Measurements from ENCODE around the gene ATXN7L3. TPM values are rescaled to one million over a fixed set of nuclear protein-coding genes. Genes with fewer than 3 reads are reported as not detected.

Gene ATXN7L3
- total and polyA plus RNA-seq, 4 donors: 30.1 to 70.6 (median 50.5) TPM

DNA sequence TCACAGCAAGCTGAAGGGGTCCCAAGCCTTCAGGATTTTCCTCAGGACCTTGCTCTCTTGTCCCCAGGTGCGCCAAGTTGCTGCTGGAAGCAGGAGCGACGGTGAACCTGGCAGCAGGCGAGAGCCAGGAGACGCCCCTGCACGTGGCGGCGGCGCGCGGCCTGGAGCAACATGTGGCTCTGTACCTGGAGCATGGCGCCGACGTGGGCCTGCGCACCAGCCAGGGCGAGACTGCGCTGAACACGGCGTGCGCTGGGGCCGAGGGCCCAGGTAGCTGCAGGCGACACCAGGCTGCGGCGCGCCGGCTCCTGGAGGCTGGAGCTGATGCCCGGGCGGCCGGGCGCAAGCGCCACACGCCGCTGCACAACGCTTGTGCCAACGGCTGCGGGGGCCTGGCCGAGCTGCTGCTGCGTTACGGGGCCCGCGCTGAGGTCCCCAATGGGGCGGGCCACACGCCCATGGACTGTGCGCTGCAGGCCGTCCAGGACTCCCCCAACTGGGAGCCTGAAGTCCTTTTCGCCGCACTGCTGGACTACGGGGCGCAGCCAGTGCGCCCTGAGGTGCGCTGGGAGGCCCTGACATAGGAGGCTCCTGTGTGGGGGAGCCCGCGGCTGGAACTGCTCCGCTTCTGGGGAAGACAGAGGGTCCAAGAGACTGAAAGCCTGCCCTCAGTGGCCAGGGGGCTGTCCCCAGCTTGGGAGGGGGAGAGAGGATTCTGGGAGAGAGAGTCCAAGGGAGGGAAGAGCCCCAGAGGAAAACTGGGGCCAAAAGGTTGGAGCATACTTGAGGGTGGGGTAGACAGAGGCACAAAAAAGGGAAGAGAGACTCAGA, 22.8 kb downstream of the ATXN7L3 start:
- Histone ChIP-seq H3K27me3 (ENCODE audit: control insufficient read depth in 3 of 3, insufficient read depth in 3 of 3, low read length in 2 of 3) (no peaks in the 10 kb centered on the region), H3K36me3 (ENCODE audit: control insufficient read depth in 4 of 4, insufficient read depth in 4 of 4, low read length in 4 of 4) (peaks cover 3 to 19% (median 5%) of the 10 kb centered on the region in 4 donors), H3K4me1 (ENCODE audit: control insufficient read depth in 5 of 5, insufficient read depth in 5 of 5, low read length in 5 of 5) (no peaks in the 10 kb centered on the region), H3K4me3 (no peak overlapping the region), H3K27ac (ENCODE audit: low read depth in 1 of 2, low read length in 1 of 2) (no peak overlapping the region), H3K9ac (ENCODE audit: insufficient read depth in 1 of 2, low read length in 2 of 2) (no peak overlapping the region), H3K9me3 (ENCODE audit: control insufficient read depth in 4 of 4, insufficient read depth in 3 of 4, low read length in 3 of 4) (no peaks in the 10 kb centered on the region)
- WGBS, 2 donors: 94 to 95% methylated on average over 47 to 54 of the region's 54 CpGs
- ATAC-seq (ENCODE audit: insufficient read depth, low FRiP score) (no peak), DNase-seq (no peak)
- TF ChIP-seq, protein P1, sequence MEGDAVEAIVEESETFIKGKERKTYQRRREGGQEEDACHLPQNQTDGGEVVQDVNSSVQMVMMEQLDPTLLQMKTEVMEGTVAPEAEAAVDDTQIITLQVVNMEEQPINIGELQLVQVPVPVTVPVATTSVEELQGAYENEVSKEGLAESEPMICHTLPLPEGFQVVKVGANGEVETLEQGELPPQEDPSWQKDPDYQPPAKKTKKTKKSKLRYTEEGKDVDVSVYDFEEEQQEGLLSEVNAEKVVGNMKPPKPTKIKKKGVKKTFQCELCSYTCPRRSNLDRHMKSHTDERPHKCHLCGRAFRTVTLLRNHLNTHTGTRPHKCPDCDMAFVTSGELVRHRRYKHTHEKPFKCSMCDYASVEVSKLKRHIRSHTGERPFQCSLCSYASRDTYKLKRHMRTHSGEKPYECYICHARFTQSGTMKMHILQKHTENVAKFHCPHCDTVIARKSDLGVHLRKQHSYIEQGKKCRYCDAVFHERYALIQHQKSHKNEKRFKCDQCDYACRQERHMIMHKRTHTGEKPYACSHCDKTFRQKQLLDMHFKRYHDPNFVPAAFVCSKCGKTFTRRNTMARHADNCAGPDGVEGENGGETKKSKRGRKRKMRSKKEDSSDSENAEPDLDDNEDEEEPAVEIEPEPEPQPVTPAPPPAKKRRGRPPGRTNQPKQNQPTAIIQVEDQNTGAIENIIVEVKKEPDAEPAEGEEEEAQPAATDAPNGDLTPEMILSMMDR (IDR thresholded peaks at IDR 0.05; ENCODE audit: control extremely low read depth, extremely low read depth): no peak

DNA sequence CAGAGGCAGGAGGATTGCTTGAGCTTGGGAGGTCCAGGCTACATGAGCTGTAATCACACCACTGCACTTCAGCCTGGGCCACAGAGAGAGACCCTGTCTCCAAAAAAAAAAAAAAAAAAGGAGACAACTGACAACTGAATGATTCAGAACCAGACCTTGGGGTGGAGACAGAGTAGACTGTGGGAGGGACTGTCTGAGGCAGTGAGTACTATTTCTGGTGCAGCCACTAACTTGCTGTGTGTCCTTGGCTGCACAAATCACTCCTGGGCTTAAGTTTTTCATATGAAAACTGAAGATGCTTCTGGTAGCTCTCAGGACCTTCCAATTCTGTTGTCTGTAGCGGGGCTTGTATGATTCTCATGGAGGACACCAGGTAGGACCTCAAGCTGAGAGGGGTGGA, 23.4 kb downstream of the ATXN7L3 start:
- no peaks in the 10 kb centered on the region for H3K4me1 ChIP-seq (ENCODE audit: control insufficient read depth in 5 of 5, insufficient read depth in 5 of 5, low read length in 5 of 5)
- TF ChIP-seq, protein P1 (IDR thresholded peaks at IDR 0.05; ENCODE audit: control extremely low read depth, extremely low read depth): no peak
- no peak for ATAC-seq (ENCODE audit: insufficient read depth, low FRiP score)
- H3K9ac ChIP-seq (ENCODE audit: insufficient read depth in 1 of 2, low read length in 2 of 2): no peak overlapping the region
- H3K27me3 ChIP-seq (ENCODE audit: control insufficient read depth in 3 of 3, insufficient read depth in 3 of 3, low read length in 2 of 3): no peaks in the 10 kb centered on the region
- no peaks in the 10 kb centered on the region for H3K9me3 ChIP-seq (ENCODE audit: control insufficient read depth in 4 of 4, insufficient read depth in 3 of 4, low read length in 3 of 4)
- DNase-seq: no peak
- 98 to 100% methylated on average over 1 of the region's 1 CpG for WGBS, 2 donors
- no peak overlapping the region for H3K27ac ChIP-seq (ENCODE audit: low read depth in 1 of 2, low read length in 1 of 2)
- peaks cover 2 to 19% (median 3%) of the 10 kb centered on the region in 4 donors for H3K36me3 ChIP-seq (ENCODE audit: control insufficient read depth in 4 of 4, insufficient read depth in 4 of 4, low read length in 4 of 4)
- no peak overlapping the region for H3K4me3 ChIP-seq

DNA sequence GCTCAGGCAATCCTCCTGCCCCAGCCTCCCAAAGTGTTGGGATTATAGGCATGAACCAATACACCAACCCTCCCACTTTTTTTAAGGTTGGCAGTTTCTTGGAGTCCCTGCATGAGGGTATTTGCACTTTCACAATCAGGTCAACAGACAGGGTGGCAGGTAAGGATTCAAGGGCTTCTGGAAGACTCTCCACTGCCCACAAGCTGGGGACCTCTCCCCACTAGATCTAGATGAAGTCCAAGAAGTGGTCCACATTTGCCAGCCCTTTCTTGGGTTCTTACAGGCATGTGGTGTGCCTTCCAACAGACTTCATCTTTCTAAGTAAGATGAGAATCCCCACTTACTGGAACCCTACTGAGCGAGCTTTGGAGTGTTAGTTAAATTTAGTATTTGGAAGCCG, 25.3 kb downstream of the ATXN7L3 start:
- DNase-seq: no peak
- H3K4me3 ChIP-seq: no peak overlapping the region
- TF ChIP-seq, protein P1 (IDR thresholded peaks at IDR 0.05; ENCODE audit: control extremely low read depth, extremely low read depth): no peak
- H3K4me1 ChIP-seq (ENCODE audit: control insufficient read depth in 5 of 5, insufficient read depth in 5 of 5, low read length in 5 of 5): peaks cover 0 to 10% (median 4%) of the 10 kb centered on the region in 5 donors
- ATAC-seq (ENCODE audit: insufficient read depth, low FRiP score): no peak
- no peaks in the 10 kb centered on the region for H3K9me3 ChIP-seq (ENCODE audit: control insufficient read depth in 4 of 4, insufficient read depth in 3 of 4, low read length in 3 of 4)
- H3K36me3 ChIP-seq (ENCODE audit: control insufficient read depth in 4 of 4, insufficient read depth in 4 of 4, low read length in 4 of 4): peaks cover 2 to 19% (median 3%) of the 10 kb centered on the region in 4 donors
- H3K27me3 ChIP-seq (ENCODE audit: control insufficient read depth in 3 of 3, insufficient read depth in 3 of 3, low read length in 2 of 3): peaks cover 0 to 5% (median 0%) of the 10 kb centered on the region in 3 donors
- no peak overlapping the region for H3K9ac ChIP-seq (ENCODE audit: insufficient read depth in 1 of 2, low read length in 2 of 2)
- no peak overlapping the region for H3K27ac ChIP-seq (ENCODE audit: low read depth in 1 of 2, low read length in 1 of 2)
- WGBS, 2 donors: 93% methylated on average over 2 of the region's 2 CpGs

All from lung (tissue), 12 donors.